ENCODE measurements around the gene PRMT2. TPM values are rescaled to one million over a fixed set of nuclear protein-coding genes. Genes with fewer than 3 reads are reported as not detected.

The PRMT2 gene
- total and polyA plus RNA-seq, 2 experiments from 2014 or later: 51.9 to 56.9 TPM

DNA sequence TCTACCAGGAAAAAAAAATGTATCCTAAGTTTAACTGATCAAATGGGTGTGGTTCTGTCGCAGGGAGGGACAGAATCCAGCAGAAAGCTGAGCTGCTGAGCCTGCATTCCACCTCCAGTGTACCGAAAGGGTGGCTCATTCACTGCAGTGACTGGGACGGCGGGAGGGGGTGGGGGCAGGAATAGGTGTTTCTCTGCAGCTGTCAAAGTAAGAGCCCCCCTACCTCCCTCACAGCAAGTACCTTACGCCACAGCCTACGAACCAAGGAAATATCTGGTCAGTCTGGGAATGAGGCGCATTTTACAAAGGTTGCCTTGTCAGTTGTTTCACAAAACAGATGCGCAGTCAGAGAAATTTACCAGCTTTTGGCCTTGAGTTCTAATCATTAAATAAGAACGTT lies 32.2 kb upstream of the PRMT2 start:
- no peaks in the 10 kb centered on the region for H3K27me3 Mint-ChIP-seq (ENCODE audit: insufficient read depth, low read depth, poor library complexity)
- ATAC-seq (peak; percentile 69), DNase-seq (ENCODE audit: low spot score) (peak; percentile 77)
- Histone ChIP-seq H3K4me2 (peak overlapping the region; percentile 64; the same call in 1 of the 2 replicates), H3F3A (replicated peaks; ENCODE audit: low read depth) (no peaks in the 10 kb centered on the region), H2AFZ (no peak overlapping the region), H3K27me3 (ENCODE audit: insufficient read depth) (no peaks in the 10 kb centered on the region), H3K79me2 (replicated peaks; ENCODE audit: insufficient read depth) (no peaks in the 10 kb centered on the region), H3K36me3 (ENCODE audit: insufficient read depth) (no peaks in the 10 kb centered on the region), H3K4me3 (no peak overlapping the region), H3K27ac (ENCODE audit: low read depth) (no peak overlapping the region), H3K9me2 (ENCODE audit: insufficient read depth) (no peaks in the 10 kb centered on the region), H4K20me1 (replicated peaks; ENCODE audit: insufficient read depth) (no peaks in the 10 kb centered on the region), H3K4me1 (ENCODE audit: insufficient read depth) (peaks cover 31% of the 10 kb centered on the region)
- H3K4me3 Mint-ChIP-seq: no peak overlapping the region; the same call in 2 of the 3 replicates
- no peak for TF ChIP-seq CREB1 (CRISPR knock-in tag; IDR thresholded peaks at IDR 0.05; ENCODE audit: low read depth)
- peak; percentile 51; the same call in 1 of the 2 replicates for TF ChIP-seq ZNF331 (CRISPR knock-in tag; IDR thresholded peaks at IDR 0.05; ENCODE audit: low read depth)
- no peak overlapping the region for H3K27ac Mint-ChIP-seq
- H3K36me3 Mint-ChIP-seq (ENCODE audit: low read depth): no peaks in the 10 kb centered on the region
- no peaks in the 10 kb centered on the region for H3K9me3 Mint-ChIP-seq
- H3K4me1 Mint-ChIP-seq: peaks cover 31% of the 10 kb centered on the region

DNA sequence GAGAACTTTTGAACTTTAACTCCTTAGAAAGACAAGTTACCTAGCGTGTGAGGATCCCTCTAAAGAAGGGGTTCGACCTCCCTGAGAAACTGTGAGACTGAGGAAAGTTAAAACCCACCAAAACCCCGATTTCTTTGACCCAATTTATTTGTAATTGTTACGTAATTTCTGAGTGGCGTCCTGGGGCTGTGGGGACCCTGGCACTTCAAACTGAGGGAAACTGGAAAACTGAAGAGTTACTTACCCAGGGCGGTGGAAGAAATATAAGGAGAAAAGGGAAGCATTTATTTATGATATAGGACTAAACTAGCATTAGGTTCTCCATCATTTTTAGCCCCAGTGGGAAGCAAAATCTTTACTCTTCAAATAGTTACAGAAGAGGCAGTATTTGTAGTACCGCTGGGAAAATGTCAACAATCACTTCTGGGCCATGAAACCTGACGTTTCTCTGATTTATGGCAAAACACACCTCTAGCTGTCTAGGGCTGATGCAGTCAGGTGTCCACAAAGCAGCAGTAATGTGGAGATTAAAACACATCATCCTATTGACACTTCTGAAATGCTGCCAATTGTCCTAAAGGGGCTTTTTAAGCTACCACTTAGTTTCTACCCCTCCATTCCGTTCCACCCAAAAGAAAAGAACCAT lies 31.0 kb upstream of the PRMT2 start:
- no peak for DNase-seq (ENCODE audit: low spot score)
- no peaks in the 10 kb centered on the region for H3K79me2 ChIP-seq (replicated peaks; ENCODE audit: insufficient read depth)
- no peaks in the 10 kb centered on the region for H3K27me3 ChIP-seq (ENCODE audit: insufficient read depth)
- H3K4me3 ChIP-seq: no peak overlapping the region
- no peaks in the 10 kb centered on the region for H3K9me3 Mint-ChIP-seq
- TF ChIP-seq ZNF114 (CRISPR knock-in tag; IDR thresholded peaks at IDR 0.05) (no peak), CREB1 (CRISPR knock-in tag; IDR thresholded peaks at IDR 0.05; ENCODE audit: low read depth) (no peak), EZH2 (IDR thresholded peaks at IDR 0.05; ENCODE audit: low read depth, unreplicated experiment) (no peak), EZH2phosphoT487 (IDR thresholded peaks at IDR 0.05; ENCODE audit: unreplicated experiment) (no peak), POLR2AphosphoS5 (IDR thresholded peaks at IDR 0.05; ENCODE audit: low read depth) (no peak), STAT1 (IDR thresholded peaks at IDR 0.05; ENCODE audit: unreplicated experiment) (no peak), NANOG (IDR thresholded peaks at IDR 0.05; ENCODE audit: borderline replicate concordance) (no peak), ZNF331 (CRISPR knock-in tag; IDR thresholded peaks at IDR 0.05; ENCODE audit: low read depth) (no peak), JUNB (IDR thresholded peaks at IDR 0.05; ENCODE audit: unreplicated experiment) (no peak)
- TF ChIP-seq, protein P1, sequence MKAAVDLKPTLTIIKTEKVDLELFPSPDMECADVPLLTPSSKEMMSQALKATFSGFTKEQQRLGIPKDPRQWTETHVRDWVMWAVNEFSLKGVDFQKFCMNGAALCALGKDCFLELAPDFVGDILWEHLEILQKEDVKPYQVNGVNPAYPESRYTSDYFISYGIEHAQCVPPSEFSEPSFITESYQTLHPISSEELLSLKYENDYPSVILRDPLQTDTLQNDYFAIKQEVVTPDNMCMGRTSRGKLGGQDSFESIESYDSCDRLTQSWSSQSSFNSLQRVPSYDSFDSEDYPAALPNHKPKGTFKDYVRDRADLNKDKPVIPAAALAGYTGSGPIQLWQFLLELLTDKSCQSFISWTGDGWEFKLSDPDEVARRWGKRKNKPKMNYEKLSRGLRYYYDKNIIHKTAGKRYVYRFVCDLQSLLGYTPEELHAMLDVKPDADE (IDR thresholded peaks at IDR 0.05): no peak
- TF ChIP-seq, protein P2, sequence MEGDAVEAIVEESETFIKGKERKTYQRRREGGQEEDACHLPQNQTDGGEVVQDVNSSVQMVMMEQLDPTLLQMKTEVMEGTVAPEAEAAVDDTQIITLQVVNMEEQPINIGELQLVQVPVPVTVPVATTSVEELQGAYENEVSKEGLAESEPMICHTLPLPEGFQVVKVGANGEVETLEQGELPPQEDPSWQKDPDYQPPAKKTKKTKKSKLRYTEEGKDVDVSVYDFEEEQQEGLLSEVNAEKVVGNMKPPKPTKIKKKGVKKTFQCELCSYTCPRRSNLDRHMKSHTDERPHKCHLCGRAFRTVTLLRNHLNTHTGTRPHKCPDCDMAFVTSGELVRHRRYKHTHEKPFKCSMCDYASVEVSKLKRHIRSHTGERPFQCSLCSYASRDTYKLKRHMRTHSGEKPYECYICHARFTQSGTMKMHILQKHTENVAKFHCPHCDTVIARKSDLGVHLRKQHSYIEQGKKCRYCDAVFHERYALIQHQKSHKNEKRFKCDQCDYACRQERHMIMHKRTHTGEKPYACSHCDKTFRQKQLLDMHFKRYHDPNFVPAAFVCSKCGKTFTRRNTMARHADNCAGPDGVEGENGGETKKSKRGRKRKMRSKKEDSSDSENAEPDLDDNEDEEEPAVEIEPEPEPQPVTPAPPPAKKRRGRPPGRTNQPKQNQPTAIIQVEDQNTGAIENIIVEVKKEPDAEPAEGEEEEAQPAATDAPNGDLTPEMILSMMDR (conservative IDR thresholded peaks at IDR 0.05; ENCODE audit: low read depth in 2 of 2): no peak
- TF ChIP-seq, protein P3, sequence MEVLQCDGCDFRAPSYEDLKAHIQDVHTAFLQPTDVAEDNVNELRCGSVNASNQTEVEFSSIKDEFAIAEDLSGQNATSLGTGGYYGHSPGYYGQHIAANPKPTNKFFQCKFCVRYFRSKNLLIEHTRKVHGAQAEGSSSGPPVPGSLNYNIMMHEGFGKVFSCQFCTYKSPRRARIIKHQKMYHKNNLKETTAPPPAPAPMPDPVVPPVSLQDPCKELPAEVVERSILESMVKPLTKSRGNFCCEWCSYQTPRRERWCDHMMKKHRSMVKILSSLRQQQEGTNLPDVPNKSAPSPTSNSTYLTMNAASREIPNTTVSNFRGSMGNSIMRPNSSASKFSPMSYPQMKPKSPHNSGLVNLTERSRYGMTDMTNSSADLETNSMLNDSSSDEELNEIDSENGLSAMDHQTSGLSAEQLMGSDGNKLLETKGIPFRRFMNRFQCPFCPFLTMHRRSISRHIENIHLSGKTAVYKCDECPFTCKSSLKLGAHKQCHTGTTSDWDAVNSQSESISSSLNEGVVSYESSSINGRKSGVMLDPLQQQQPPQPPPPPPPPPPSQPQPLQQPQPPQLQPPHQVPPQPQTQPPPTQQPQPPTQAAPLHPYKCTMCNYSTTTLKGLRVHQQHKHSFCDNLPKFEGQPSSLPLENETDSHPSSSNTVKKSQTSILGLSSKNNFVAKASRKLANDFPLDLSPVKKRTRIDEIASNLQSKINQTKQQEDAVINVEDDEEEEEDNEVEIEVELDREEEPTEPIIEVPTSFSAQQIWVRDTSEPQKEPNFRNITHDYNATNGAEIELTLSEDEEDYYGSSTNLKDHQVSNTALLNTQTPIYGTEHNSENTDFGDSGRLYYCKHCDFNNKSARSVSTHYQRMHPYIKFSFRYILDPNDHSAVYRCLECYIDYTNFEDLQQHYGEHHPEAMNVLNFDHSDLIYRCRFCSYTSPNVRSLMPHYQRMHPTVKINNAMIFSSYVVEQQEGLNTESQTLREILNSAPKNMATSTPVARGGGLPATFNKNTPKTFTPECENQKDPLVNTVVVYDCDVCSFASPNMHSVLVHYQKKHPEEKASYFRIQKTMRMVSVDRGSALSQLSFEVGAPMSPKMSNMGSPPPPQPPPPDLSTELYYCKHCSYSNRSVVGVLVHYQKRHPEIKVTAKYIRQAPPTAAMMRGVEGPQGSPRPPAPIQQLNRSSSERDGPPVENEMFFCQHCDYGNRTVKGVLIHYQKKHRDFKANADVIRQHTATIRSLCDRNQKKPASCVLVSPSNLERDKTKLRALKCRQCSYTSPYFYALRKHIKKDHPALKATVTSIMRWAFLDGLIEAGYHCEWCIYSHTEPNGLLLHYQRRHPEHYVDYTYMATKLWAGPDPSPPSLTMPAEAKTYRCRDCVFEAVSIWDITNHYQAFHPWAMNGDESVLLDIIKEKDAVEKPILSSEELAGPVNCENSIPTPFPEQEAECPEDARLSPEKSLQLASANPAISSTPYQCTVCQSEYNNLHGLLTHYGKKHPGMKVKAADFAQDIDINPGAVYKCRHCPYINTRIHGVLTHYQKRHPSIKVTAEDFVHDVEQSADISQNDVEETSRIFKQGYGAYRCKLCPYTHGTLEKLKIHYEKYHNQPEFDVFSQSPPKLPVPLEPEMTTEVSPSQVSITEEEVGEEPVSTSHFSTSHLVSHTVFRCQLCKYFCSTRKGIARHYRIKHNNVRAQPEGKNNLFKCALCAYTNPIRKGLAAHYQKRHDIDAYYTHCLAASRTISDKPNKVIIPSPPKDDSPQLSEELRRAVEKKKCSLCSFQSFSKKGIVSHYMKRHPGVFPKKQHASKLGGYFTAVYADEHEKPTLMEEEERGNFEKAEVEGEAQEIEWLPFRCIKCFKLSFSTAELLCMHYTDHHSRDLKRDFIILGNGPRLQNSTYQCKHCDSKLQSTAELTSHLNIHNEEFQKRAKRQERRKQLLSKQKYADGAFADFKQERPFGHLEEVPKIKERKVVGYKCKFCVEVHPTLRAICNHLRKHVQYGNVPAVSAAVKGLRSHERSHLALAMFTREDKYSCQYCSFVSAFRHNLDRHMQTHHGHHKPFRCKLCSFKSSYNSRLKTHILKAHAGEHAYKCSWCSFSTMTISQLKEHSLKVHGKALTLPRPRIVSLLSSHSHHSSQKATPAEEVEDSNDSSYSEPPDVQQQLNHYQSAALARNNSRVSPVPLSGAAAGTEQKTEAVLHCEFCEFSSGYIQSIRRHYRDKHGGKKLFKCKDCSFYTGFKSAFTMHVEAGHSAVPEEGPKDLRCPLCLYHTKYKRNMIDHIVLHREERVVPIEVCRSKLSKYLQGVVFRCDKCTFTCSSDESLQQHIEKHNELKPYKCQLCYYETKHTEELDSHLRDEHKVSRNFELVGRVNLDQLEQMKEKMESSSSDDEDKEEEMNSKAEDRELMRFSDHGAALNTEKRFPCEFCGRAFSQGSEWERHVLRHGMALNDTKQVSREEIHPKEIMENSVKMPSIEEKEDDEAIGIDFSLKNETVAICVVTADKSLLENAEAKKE (CRISPR knock-in tag; IDR thresholded peaks at IDR 0.05): no peak
- no peak overlapping the region for H3K27ac Mint-ChIP-seq
- H3K4me3 Mint-ChIP-seq: no peak overlapping the region
- H3K27me3 Mint-ChIP-seq (ENCODE audit: insufficient read depth, low read depth, poor library complexity): no peaks in the 10 kb centered on the region
- no peaks in the 10 kb centered on the region for H3F3A ChIP-seq (replicated peaks; ENCODE audit: low read depth)
- ATAC-seq: no peak
- H3K4me1 Mint-ChIP-seq: peaks cover 31% of the 10 kb centered on the region
- H3K36me3 ChIP-seq (ENCODE audit: insufficient read depth): no peaks in the 10 kb centered on the region
- H2AFZ ChIP-seq: peak overlapping the region; percentile 91
- peaks cover 31% of the 10 kb centered on the region for H3K4me1 ChIP-seq (ENCODE audit: insufficient read depth)
- no peaks in the 10 kb centered on the region for H3K36me3 Mint-ChIP-seq (ENCODE audit: low read depth)
- H3K4me2 ChIP-seq: peak overlapping the region; percentile 60
- H4K20me1 ChIP-seq (replicated peaks; ENCODE audit: insufficient read depth): no peaks in the 10 kb centered on the region
- H3K27ac ChIP-seq (ENCODE audit: low read depth): no peak overlapping the region
- H3K9me2 ChIP-seq (ENCODE audit: insufficient read depth): no peaks in the 10 kb centered on the region

All from GM23338 (cell line).